Measurements from ENCODE around the gene TJP1.

Gene TJP1

GRCh38 chr15:29822100-29822683, at the start of gene TJP1:
TSS of gene TJP1 (minus strand) at chr15:29822468. CDS start at chr15:29822028, 440 bp downstream.
- peak in 1 of 2 experiments; percentile 46 for DNase-seq

DNA sequence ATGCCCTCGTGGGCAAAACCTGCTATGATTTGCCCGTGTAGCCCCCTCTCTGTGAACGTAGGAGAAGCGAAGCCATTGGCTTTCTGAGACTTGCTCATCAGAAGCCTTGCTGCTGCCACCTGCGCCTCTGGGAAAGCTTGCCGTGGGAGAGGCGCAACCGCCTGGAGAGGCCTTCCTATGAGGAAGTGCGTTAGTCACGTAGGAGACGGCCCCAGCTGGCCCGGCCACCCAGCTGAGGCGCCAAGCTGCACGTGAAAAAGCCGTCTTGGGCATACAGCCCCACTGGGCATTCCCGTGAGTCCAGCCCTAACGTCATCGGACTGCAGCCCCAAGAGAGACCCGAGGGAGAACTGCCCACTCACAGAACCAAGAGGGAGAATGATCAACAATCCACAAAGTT, 49.1 kb upstream of the TJP1 start:
- no peak for DNase-seq

GRCh38 chr15:29870495-29871151, 48.4 kb upstream of the TJP1 start:
- DNase-seq = no peak

DNA sequence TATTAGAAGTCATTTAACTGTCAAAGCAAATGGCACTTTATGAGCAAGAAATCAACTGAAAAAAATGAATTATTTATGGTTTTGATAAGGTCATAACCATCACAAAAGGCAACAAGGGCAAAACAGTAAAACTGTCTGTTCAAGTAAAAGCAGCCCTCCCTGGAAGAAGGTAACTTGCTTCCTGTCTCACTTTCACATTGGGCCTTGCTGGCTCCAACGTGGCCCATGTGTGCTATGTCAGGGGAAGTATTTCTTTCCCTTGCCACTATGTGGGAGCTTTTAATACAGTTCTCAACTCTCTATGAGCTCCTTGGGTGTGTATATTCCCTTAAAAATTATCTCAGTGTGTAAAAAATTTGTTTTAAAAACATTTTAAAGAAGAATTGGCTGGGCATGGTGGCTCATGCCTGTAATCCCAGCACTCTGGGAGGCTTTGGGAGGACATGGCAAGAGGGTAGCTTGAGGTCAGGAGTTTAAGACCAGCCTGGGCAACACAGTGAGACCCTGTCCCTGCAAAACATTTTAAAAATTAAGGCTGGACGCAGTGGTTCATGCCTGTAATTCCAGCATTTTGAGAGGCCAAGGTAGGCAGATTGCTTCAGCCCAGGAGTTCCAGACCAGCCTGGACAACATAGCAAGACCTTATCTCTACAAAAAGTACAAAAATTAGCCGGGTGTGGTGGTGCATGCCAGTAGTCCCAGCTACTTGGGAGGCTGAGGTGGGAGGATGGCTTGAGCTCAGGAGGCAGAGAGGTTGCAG, 45.2 kb upstream of the TJP1 start:
- no peak for DNase-seq

DNA sequence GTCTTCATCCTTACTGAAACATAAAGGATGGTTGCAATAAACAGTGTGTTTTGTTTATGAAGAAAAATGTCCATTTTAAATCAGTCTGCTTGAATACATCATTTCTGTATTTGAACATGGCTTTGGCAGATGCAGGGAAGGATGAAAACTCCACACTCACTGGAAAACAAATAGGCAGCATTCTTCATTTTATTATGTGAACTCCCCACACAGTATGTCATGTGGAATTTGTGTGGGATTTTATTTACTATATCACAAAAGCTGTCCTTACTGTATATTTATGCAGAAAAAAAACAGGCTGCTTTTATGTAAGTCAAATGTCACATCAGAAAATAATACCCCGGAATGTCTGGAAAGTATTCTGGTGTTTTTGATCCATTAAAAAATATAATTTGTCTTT, 44.1 kb upstream of the TJP1 start:
- no peak for DNase-seq

GRCh38 chr15:29864501-29864900, 42.2 kb upstream of the TJP1 start:
- DNase-seq = no peak

- no peak for DNase-seq
These were observed 41.2 kb upstream of the TJP1 start for GRCh38 chr15:29863438-29863837.

DNA sequence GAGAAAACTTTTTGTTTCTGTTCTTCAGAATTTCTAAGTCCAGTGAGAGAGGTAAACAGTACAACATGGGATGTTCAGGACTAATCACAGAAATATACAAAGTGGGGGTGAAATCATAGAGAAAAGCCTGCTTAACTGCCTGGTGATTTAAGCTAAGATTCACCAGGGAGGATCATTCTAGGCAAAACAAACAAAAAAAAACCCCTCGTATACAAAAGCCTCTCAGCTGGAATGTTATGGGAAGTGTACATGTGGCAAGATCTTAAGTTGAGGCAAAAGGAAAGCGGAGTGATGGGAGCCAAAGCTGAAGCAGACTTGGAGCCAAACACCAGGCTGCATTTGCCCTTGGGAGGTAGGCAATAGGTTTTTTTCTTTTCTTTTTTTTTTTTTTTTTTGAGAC, 40.0 kb upstream of the TJP1 start:
- no peak for DNase-seq

DNA sequence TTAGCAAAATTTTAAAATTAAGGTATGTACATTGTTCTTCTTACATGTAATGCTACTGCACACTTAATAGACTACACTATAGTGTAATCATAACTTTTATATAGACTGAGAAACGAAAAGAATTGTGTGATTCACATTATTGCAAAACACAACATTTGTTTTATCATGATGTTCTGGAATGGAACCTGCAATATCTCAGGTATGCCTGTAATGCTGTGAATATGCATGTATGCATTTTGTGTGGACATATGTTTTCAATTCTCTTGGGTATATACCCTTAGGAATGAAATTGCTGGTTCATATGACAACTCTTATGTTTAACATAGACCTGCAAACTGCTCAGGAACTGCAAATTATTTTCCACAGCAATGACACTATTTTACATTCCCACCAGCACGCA, 38.6 kb upstream of the TJP1 start:
- DNase-seq = no peak

GRCh38 chr15:29859973-29860715, 37.9 kb upstream of the TJP1 start:
- DNase-seq = no peak

DNA sequence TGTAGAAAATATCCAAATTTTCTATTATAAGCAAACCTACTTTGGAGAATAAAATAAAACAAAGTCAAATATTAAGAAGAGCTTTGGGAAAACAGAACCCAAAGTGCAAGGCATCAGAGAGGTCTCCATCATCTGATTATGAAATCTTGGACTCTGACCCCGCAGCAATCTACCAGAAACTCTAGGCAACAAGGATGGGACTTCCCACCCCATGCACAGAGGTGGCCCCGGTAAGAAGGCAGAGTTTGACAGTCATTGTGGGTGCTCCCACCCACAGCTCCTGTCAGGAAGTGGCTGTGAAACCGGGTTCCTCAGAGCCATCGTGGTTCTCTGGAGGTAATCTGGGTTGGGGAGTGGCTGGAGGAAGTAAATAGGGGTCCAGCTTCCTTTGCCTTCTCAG, 37.0 kb upstream of the TJP1 start:
- DNase-seq = no peak

DNA sequence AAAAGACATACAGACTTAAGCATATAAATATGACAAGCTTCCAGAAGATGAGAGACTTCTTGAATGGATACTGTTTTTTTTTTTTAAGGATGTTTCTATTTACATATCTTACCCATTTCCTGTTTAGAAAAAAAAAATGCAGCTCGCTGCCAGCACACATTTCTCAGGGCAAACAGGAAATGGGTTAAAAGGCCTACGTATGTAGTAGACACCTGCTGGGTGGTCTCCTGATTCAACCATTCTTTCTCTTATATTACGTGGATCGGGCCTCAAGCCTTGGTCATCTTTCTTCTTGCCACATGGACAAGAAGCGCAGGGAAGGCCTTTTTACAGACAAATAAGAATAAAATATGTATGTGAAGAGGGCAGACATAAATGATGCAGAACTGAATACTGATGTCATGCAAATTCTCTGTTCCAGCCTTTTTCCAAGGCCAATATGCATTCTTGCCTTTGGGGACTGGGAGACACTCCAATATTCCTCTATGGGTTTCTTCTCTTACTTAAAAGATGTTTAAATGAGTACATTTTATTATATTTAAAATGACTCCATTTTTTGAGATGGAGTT, 35.0 kb upstream of the TJP1 start:
- peak in 1 of 2 experiments; percentile 25 for DNase-seq

DNA sequence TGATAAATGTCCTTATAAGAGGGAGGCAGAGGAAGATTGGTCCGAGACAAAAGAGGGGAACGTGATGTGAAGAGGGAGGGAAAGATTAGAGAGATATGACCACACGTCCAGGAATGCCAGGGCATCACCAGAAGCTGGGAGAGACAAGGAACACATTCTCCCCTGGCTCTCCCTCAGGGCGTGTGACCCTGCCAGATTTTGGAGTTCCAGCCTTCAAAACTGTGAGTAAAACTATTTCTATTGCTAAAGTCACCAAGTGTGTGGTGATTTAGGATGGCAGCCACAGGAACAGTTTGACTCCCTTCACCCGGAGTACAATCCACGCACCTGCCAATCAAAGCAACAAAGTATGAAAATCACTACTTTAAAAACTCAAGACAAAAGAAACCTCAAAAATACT, 32.1 kb upstream of the TJP1 start:
- no peak for DNase-seq

- no peak for DNase-seq
These were observed 31.1 kb upstream of the TJP1 start for GRCh38 chr15:29853211-29853987.

- no peak for DNase-seq
These were observed 29.9 kb upstream of the TJP1 start for GRCh38 chr15:29852201-29852600.

DNA sequence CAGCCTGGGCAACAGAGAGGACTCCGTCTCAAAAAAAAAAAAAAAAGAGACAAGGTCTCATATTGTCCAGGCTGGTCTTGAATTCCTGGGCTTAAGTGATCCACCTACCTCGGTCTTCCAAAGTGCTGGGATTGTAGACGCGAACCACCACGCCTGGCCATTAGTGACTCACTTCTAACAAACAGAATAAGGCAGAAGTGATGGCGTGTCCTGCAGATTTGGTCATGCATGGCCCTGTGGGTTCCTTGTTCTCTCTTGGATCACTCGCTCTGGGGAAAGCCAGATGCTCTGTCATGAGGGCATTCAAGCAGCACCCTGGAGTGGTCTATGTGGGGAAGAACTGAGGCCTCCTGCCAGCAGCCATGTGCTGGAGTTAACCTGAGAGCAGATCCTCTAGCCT, 27.4 kb upstream of the TJP1 start:
- no peak for DNase-seq

DNA sequence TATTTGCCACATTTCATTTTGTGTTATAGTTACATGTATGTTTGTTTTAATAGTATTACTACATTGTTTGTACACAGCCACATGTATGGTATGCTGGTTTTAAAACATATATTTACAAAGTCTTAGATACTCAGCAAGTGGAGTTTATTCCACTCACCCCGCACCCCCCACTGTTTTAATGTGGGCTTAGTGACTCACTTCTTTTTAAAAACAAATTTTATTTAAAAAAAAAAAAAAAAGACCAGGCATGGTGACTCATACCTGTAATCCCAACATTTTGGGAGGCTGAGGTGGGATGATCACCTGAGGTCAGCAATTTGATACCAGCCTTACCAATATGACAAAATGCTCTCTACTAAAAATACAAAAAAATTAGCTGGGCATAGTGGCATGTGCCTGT, 26.9 kb upstream of the TJP1 start:
- DNase-seq = no peak

GRCh38 chr15:29844290-29844903, 22.1 kb upstream of the TJP1 start:
- no peak for DNase-seq

DNA sequence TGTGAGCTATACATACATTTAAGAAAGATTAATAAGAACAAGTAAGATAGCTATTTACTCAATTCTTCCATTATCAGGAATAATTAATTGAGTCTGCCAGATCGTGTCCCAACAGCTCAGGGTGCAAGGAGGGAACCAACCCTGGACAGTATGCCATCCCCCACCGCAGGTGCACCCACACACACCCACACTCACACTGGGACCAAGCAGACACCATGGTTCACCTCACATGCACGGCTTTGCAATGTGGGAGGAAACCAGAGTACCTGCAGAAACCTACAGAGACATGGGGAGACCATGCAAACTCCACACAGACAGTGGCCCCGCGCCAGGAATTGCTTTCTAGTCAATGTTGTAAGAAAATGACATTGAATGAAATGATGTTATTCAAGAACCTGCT, 20.0 kb upstream of the TJP1 start:
- DNase-seq = no peak

DNA sequence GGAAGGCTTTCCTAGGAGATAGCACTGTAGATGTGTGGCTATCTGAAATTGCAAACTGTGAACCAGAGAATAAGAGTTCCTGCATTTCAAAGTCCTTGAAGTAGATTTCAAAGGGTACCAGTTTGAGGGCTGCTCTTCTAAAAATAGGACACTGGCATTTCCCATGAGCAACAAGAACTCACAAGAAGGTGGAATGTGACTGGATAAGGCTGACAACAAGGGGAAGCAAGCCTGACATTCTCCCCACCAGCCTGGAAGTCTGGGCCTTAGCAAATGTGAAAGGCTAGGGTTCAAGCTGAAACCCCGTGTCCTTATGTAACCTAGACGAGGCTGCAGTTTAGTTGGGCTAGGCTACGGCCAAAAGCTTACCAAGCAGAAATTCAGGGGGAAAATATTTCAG, 18.7 kb upstream of the TJP1 start:
- DNase-seq = no peak

- DNase-seq = no peak
These were observed 17.8 kb upstream of the TJP1 start for GRCh38 chr15:29840054-29840453.
